NCI-H1417 (cell line): ENCODE measurements around the gene UBTD1.
A peak's percentile ranks its signal among the peaks of the same experiment; 100 is the strongest.
"Not testable (repeated sequence)": the region's sequence is repeated elsewhere in the genome, so short reads cannot be mapped to it uniquely, and the experiment has no call there.

Source experiments
- DNase-seq, 3 experiments: peaks; one replicate each; lab custom pipeline; 2025; lab: John Stamatoyannopoulos, UW

UBTD1 gene

GRCh38 chr10:97498841-97499560 lies at the start of gene UBTD1:
Gene UBTD1, plus strand, starts transcription at chr10:97498924. Its CDS starts 280 bp downstream, at chr10:97499204.
- DNase-seq: peak; percentile 4 to 49 (median 43)

- DNase-seq: no peak
Observed at GRCh38 chr10:97450828-97451227, 47.9 kb upstream of the UBTD1 start.

GRCh38 chr10:97451605-97452004 lies 47.1 kb upstream of the UBTD1 start:
- no peak for DNase-seq

GRCh38 chr10:97452352-97452751 lies 46.4 kb upstream of the UBTD1 start:
- no peak for DNase-seq

GRCh38 chr10:97454330-97455036 lies 44.2 kb upstream of the UBTD1 start:
- DNase-seq: no peak

GRCh38 chr10:97456034-97456685 lies 42.6 kb upstream of the UBTD1 start:
- no peak for DNase-seq

GRCh38 chr10:97456686-97457065 lies 42.0 kb upstream of the UBTD1 start:
- no peak for DNase-seq

GRCh38 chr10:97459111-97459510 lies 39.6 kb upstream of the UBTD1 start:
- no peak for DNase-seq

- DNase-seq: no peak
Observed at GRCh38 chr10:97459933-97460332, 38.8 kb upstream of the UBTD1 start.

- DNase-seq: no peak
Observed at GRCh38 chr10:97462309-97462708, 36.4 kb upstream of the UBTD1 start.

- peak; percentile 19 to 63 (median 35) for DNase-seq
Observed at GRCh38 chr10:97463363-97464132, 35.2 kb upstream of the UBTD1 start.

GRCh38 chr10:97464226-97464625 lies 34.5 kb upstream of the UBTD1 start:
- no peak for DNase-seq

GRCh38 chr10:97465982-97466381 lies 32.7 kb upstream of the UBTD1 start:
- no peak for DNase-seq

GRCh38 chr10:97466755-97467154 lies 32.0 kb upstream of the UBTD1 start:
- no peak for DNase-seq

- no peak for DNase-seq
Observed at GRCh38 chr10:97468162-97468561, 30.6 kb upstream of the UBTD1 start.

GRCh38 chr10:97468781-97469180 lies 29.9 kb upstream of the UBTD1 start:
- DNase-seq: not testable (repeated sequence)

- DNase-seq: no peak
Observed at GRCh38 chr10:97474918-97475317, 23.8 kb upstream of the UBTD1 start.

GRCh38 chr10:97475936-97476594 lies 22.7 kb upstream of the UBTD1 start:
- DNase-seq: no peak

GRCh38 chr10:97479410-97479809 lies 19.3 kb upstream of the UBTD1 start:
- not testable (repeated sequence) for DNase-seq

- no peak for DNase-seq
Observed at GRCh38 chr10:97479939-97480338, 18.8 kb upstream of the UBTD1 start.

GRCh38 chr10:97481071-97481470 lies 17.7 kb upstream of the UBTD1 start:
- DNase-seq: no peak

GRCh38 chr10:97482381-97482780 lies 16.3 kb upstream of the UBTD1 start:
- no peak for DNase-seq
